Measurements from ENCODE around the gene RPS6KB2. TPM values are rescaled to one million over a fixed set of nuclear protein-coding genes. Genes with fewer than 3 reads are reported as not detected.
"Not testable (repeated sequence)": the region's sequence is repeated elsewhere in the genome, so short reads cannot be mapped to it uniquely, and the experiment has no call there.

Gene RPS6KB2
- total RNA-seq, 1 experiment from 2014 or later: 23.6 TPM

- not testable (repeated sequence) for DNase-seq (ENCODE audit: extremely low read depth, low read depth)
Observed at GRCh38 chr11:67427364-67427859, 882 bp upstream of the RPS6KB2 start.

- DNase-seq (ENCODE audit: extremely low read depth, low read depth): no peak
Observed at GRCh38 chr11:67429038-67429668, 859 bp downstream of the RPS6KB2 start.

- no peak for DNase-seq (ENCODE audit: extremely low read depth, low read depth)
Observed at GRCh38 chr11:67429722-67430121, 1.4 kb downstream of the RPS6KB2 start.

- no peak for DNase-seq (ENCODE audit: extremely low read depth, low read depth)
Observed at GRCh38 chr11:67431346-67432249, 3.3 kb downstream of the RPS6KB2 start.

GRCh38 chr11:67432655-67433349, 4.5 kb downstream of the RPS6KB2 start:
- no peak for DNase-seq (ENCODE audit: extremely low read depth, low read depth)

GRCh38 chr11:67433536-67434394, 5.5 kb downstream of the RPS6KB2 start:
- DNase-seq (ENCODE audit: extremely low read depth, low read depth): no peak

- no peak for DNase-seq (ENCODE audit: extremely low read depth, low read depth)
Observed at GRCh38 chr11:67434395-67434881, 6.1 kb downstream of the RPS6KB2 start.

GRCh38 chr11:67435031-67435726, 6.9 kb downstream of the RPS6KB2 start:
- DNase-seq (ENCODE audit: extremely low read depth, low read depth): no peak

- no peak for DNase-seq (ENCODE audit: extremely low read depth, low read depth)
Observed at GRCh38 chr11:67435727-67436458, 7.6 kb downstream of the RPS6KB2 start.

GRCh38 chr11:67436459-67437081, 8.3 kb downstream of the RPS6KB2 start:
- DNase-seq (ENCODE audit: extremely low read depth, low read depth): no peak

GRCh38 chr11:67437082-67437808, 9.0 kb downstream of the RPS6KB2 start, which contains the start of gene PTPRCAP:
Gene PTPRCAP, minus strand, starts transcription at chr11:67437682. Its CDS starts 63 bp downstream, at chr11:67437619.
- DNase-seq (ENCODE audit: extremely low read depth, low read depth): no peak

- no peak for DNase-seq (ENCODE audit: extremely low read depth, low read depth)
Observed at GRCh38 chr11:67437809-67438157, 9.5 kb downstream of the RPS6KB2 start.

GRCh38 chr11:67438158-67438902, 10.0 kb downstream of the RPS6KB2 start:
- DNase-seq (ENCODE audit: extremely low read depth, low read depth): no peak

GRCh38 chr11:67439321-67440228, 11.3 kb downstream of the RPS6KB2 start:
- DNase-seq (ENCODE audit: extremely low read depth, low read depth): no peak

- no peak for DNase-seq (ENCODE audit: extremely low read depth, low read depth)
Observed at GRCh38 chr11:67440229-67441097, 12.2 kb downstream of the RPS6KB2 start.

Data from NCI-H460 (cell line).